Stimulated activated naive CD8-positive, alpha-beta T cell treated with anti-CD3 and anti-CD28 coated beads, Interleukin-15, amount 100 ng/mL, for 72 hours (primary cell): Measurements from ENCODE around the gene SIRPB2.

Experiments used
- ATAC-seq: fragments of 150-1000 bp; cut with Tn5 transposase; 2 replicates; pipeline ENCODE4 v1.10.0; 2021; ENCODE audit warnings: mild to moderate bottlenecking, moderate library complexity
- DNase-seq, 2 donors: peaks; one replicate each; pipeline ENCODE4 v3.0.0; 2021 to 2022
- H3K27ac Mint-ChIP-seq, 2 donors: one replicate each; pipeline ENCODE4 v1.8.0; 2022; ENCODE audit warnings: mild to moderate bottlenecking in 2 of 2, mixed read lengths in 2 of 2, moderate library complexity in 2 of 2
- H3K27me3 Mint-ChIP-seq: one replicate; pipeline ENCODE4 v1.8.0; 2022; ENCODE audit warnings: mixed read lengths
- H3K4me1 Mint-ChIP-seq: one replicate; pipeline ENCODE4 v1.8.0; 2022; ENCODE audit warnings: mild to moderate bottlenecking, mixed read lengths
- H3K4me3 Mint-ChIP-seq, 2 donors: one replicate each; pipeline ENCODE4 v1.8.0; 2022; ENCODE audit warnings: mild to moderate bottlenecking in 2 of 2, mixed read lengths in 2 of 2, moderate library complexity in 1 of 2
- H3K9me3 Mint-ChIP-seq, 2 donors: one replicate each; pipeline ENCODE4 v1.8.0; 2022; ENCODE audit warnings: mixed read lengths in 2 of 2

Gene SIRPB2

GRCh38 chr20:1489325-1489724 is 1.9 kb downstream of the SIRPB2 start:
- no peaks in the 10 kb centered on the region for H3K9me3 Mint-ChIP-seq
- H3K27ac Mint-ChIP-seq = peak overlapping the region in 1 of 2 donors; percentile 31
- no peak for ATAC-seq
- peaks cover 54% of the 10 kb centered on the region for H3K27me3 Mint-ChIP-seq
- H3K4me1 Mint-ChIP-seq = peaks cover 23% of the 10 kb centered on the region
- no peak overlapping the region for H3K4me3 Mint-ChIP-seq
- no peak for DNase-seq

- ATAC-seq (no peak), DNase-seq (no peak)
- no peak overlapping the region for H3K27ac Mint-ChIP-seq
- no peak overlapping the region for H3K4me3 Mint-ChIP-seq
- no peaks in the 10 kb centered on the region for H3K9me3 Mint-ChIP-seq
- peaks cover 46% of the 10 kb centered on the region for H3K27me3 Mint-ChIP-seq
- peaks cover 7% of the 10 kb centered on the region for H3K4me1 Mint-ChIP-seq
These were observed 4.7 kb downstream of the SIRPB2 start for GRCh38 chr20:1486566-1486965.

- Mint-ChIP-seq H3K4me3 (no peak overlapping the region), H3K9me3 (no peaks in the 10 kb centered on the region), H3K27ac (no peak overlapping the region), H3K27me3 (peaks cover 35% of the 10 kb centered on the region), H3K4me1 (no peaks in the 10 kb centered on the region)
- DNase-seq = no peak
- ATAC-seq = no peak
These were observed 6.6 kb downstream of the SIRPB2 start for GRCh38 chr20:1484438-1485116.

GRCh38 chr20:1479831-1480595 is 11.2 kb downstream of the SIRPB2 start:
- ATAC-seq (no peak), DNase-seq (no peak)
- H3K9me3 Mint-ChIP-seq = no peaks in the 10 kb centered on the region
- no peak overlapping the region for H3K4me3 Mint-ChIP-seq
- no peak overlapping the region for H3K27ac Mint-ChIP-seq
- H3K4me1 Mint-ChIP-seq = no peaks in the 10 kb centered on the region
- H3K27me3 Mint-ChIP-seq = peaks cover 23% of the 10 kb centered on the region

GRCh38 chr20:1478566-1478965 is 12.7 kb downstream of the SIRPB2 start:
- Mint-ChIP-seq H3K27ac (no peak overlapping the region), H3K9me3 (no peaks in the 10 kb centered on the region), H3K27me3 (peaks cover 9% of the 10 kb centered on the region), H3K4me3 (no peak overlapping the region), H3K4me1 (no peaks in the 10 kb centered on the region)
- ATAC-seq = no peak
- DNase-seq = no peak

- Mint-ChIP-seq H3K4me3 (no peak overlapping the region), H3K27ac (peak overlapping the region in 1 of 2 donors; percentile 3), H3K9me3 (no peaks in the 10 kb centered on the region), H3K4me1 (no peaks in the 10 kb centered on the region), H3K27me3 (peaks cover 6% of the 10 kb centered on the region)
- ATAC-seq (no peak), DNase-seq (no peak)
These were observed 13.2 kb downstream of the SIRPB2 start for GRCh38 chr20:1477896-1478490.

GRCh38 chr20:1474817-1475603 is 16.2 kb downstream of the SIRPB2 start:
- Mint-ChIP-seq H3K9me3 (no peaks in the 10 kb centered on the region), H3K4me3 (no peak overlapping the region), H3K27me3 (peaks cover 12% of the 10 kb centered on the region), H3K4me1 (no peaks in the 10 kb centered on the region), H3K27ac (no peak overlapping the region)
- ATAC-seq (peak; percentile 69), DNase-seq (no peak)

GRCh38 chr20:1474325-1474724 is 16.9 kb downstream of the SIRPB2 start:
- no peaks in the 10 kb centered on the region for H3K9me3 Mint-ChIP-seq
- no peak overlapping the region for H3K4me3 Mint-ChIP-seq
- no peak for DNase-seq
- H3K27me3 Mint-ChIP-seq = peaks cover 12% of the 10 kb centered on the region
- H3K4me1 Mint-ChIP-seq = no peaks in the 10 kb centered on the region
- ATAC-seq = no peak
- H3K27ac Mint-ChIP-seq = no peak overlapping the region

- no peak overlapping the region for H3K27ac Mint-ChIP-seq
These were observed 17.7 kb downstream of the SIRPB2 start for GRCh38 chr20:1473246-1474220.

GRCh38 chr20:1472556-1473245 is 18.5 kb downstream of the SIRPB2 start:
- no peak for ATAC-seq
- no peak overlapping the region for H3K27ac Mint-ChIP-seq
- no peak for DNase-seq

More at GRCh38 chr20:1473246-1474220, 17.7 kb downstream of the SIRPB2 start:
- DNase-seq = no peak
- no peaks in the 10 kb centered on the region for H3K4me1 Mint-ChIP-seq
- no peaks in the 10 kb centered on the region for H3K9me3 Mint-ChIP-seq
- no peak for ATAC-seq
- H3K27me3 Mint-ChIP-seq = peaks cover 19% of the 10 kb centered on the region
- H3K4me3 Mint-ChIP-seq = no peak overlapping the region

GRCh38 chr20:1471242-1471641 is 20.0 kb downstream of the SIRPB2 start:
- H3K27me3 Mint-ChIP-seq = peaks cover 35% of the 10 kb centered on the region
- H3K9me3 Mint-ChIP-seq = no peaks in the 10 kb centered on the region
- H3K4me3 Mint-ChIP-seq = no peak overlapping the region
- no peak for ATAC-seq
- no peak overlapping the region for H3K27ac Mint-ChIP-seq
- H3K4me1 Mint-ChIP-seq = peaks cover 15% of the 10 kb centered on the region
- DNase-seq = no peak

More at GRCh38 chr20:1472556-1473245, 18.5 kb downstream of the SIRPB2 start:
- Mint-ChIP-seq H3K27me3 (peaks cover 28% of the 10 kb centered on the region), H3K4me3 (no peak overlapping the region), H3K9me3 (no peaks in the 10 kb centered on the region), H3K4me1 (peaks cover 6% of the 10 kb centered on the region)

- H3K9me3 Mint-ChIP-seq = no peaks in the 10 kb centered on the region
- H3K27me3 Mint-ChIP-seq = peaks cover 35% of the 10 kb centered on the region
- DNase-seq = no peak
- no peak for ATAC-seq
- no peak overlapping the region for H3K4me3 Mint-ChIP-seq
- H3K4me1 Mint-ChIP-seq = peaks cover 25% of the 10 kb centered on the region
- no peak overlapping the region for H3K27ac Mint-ChIP-seq
These were observed 21.2 kb downstream of the SIRPB2 start for GRCh38 chr20:1469925-1470571.

- Mint-ChIP-seq H3K27ac (no peak overlapping the region), H3K9me3 (no peaks in the 10 kb centered on the region), H3K27me3 (peaks cover 35% of the 10 kb centered on the region), H3K4me1 (peaks cover 31% of the 10 kb centered on the region), H3K4me3 (no peak overlapping the region)
- DNase-seq = no peak
- no peak for ATAC-seq
These were observed 21.8 kb downstream of the SIRPB2 start for GRCh38 chr20:1469306-1469905.
